SH-SY5Y (cell line): ENCODE data around the gene KRT71.

Source experiments
- GATA2 ChIP-seq: IDR thresholded peaks from 2 replicates; pipeline ENCODE4 v1.6.1; 2011; ENCODE audit warnings: mild to moderate bottlenecking, low read depth, low read length
- GATA3 ChIP-seq: IDR thresholded peaks from 2 replicates; pipeline ENCODE4 v1.6.1; 2011; ENCODE audit warnings: low read depth, mild to moderate bottlenecking, low read length, moderate library complexity

DNA sequence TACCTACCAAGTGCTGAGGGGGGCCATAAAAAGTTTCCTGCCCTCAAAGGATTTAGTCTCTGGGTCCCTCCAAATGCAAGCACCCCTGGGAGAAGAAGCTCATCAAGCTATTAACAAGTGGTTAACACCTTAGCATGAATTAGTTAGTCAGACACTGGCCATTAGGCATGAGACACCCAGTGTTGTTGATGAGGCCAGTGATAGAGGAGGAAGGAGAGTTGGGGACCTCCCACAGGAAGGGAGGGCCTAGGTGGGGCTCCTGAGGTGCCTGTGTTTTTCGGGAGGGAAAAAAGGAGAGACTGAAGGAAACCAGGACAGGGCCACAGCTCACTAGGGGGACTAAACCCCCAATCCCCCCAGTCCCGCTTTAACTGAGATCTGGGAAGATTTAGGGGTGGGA lies 4.5 kb upstream of the KRT71 start:
- TF ChIP-seq GATA3 (no peak), GATA2 (no peak)
